Endothelial cell (in vitro differentiated cells): Measurements from ENCODE around the gene SPAM1. TPM values are rescaled to one million over a fixed set of nuclear protein-coding genes. Genes with fewer than 3 reads are reported as not detected.

Experiments
- DNase-seq: peaks from one replicate; pipeline ENCODE4 v3.0.0; 2021; ENCODE audit warnings: low spot score
- H3K27ac Mint-ChIP-seq: one replicate; pipeline ENCODE4 v1.8.0; 2021; ENCODE audit warnings: mixed read lengths, inconsistent platforms; ENCODE audit not compliant: unreplicated experiment
- H3K27me3 Mint-ChIP-seq: one replicate; pipeline ENCODE4 v1.8.0; 2021; ENCODE audit warnings: mild to moderate bottlenecking, moderate library complexity, mixed read lengths, inconsistent platforms; ENCODE audit not compliant: unreplicated experiment
- H3K36me3 Mint-ChIP-seq: one replicate; pipeline ENCODE4 v1.8.0; 2021; ENCODE audit warnings: mild to moderate bottlenecking, low read depth, mixed read lengths, inconsistent platforms; ENCODE audit not compliant: unreplicated experiment
- H3K4me1 Mint-ChIP-seq: one replicate; pipeline ENCODE4 v1.8.0; 2021; ENCODE audit warnings: mild to moderate bottlenecking, mixed read lengths, inconsistent platforms; ENCODE audit not compliant: unreplicated experiment
- H3K4me3 Mint-ChIP-seq: one replicate; pipeline ENCODE4 v1.8.0; 2021; ENCODE audit warnings: mild to moderate bottlenecking, mixed read lengths, inconsistent platforms; ENCODE audit not compliant: unreplicated experiment
- H3K9me3 Mint-ChIP-seq: one replicate; pipeline ENCODE4 v1.8.0; 2021; ENCODE audit warnings: mixed read lengths, inconsistent platforms; ENCODE audit not compliant: unreplicated experiment
- total RNA-seq: library from RNA; stranded (reverse); fragmentation: NEBNext Ultra II Directional; extraction: Animal tissue kit (Norgen Biotek cat#: 25700); gene quantifications from one replicate; pipeline ENCODE4 v1.2.1, GENCODE V29; 2021; ENCODE audit not compliant: unreplicated experiment
- TF ChIP-seq, protein P1 (sequence below): fragments of 200-600 bp; sonication (generic); IDR thresholded peaks from one replicate; pipeline ENCODE4 v1.5.0; 2021; ENCODE audit warnings: antibody characterized with exemption; ENCODE audit not compliant: unreplicated experiment

The SPAM1 gene
- total RNA-seq, 1 donor from 2014 or later: not detected

DNA sequence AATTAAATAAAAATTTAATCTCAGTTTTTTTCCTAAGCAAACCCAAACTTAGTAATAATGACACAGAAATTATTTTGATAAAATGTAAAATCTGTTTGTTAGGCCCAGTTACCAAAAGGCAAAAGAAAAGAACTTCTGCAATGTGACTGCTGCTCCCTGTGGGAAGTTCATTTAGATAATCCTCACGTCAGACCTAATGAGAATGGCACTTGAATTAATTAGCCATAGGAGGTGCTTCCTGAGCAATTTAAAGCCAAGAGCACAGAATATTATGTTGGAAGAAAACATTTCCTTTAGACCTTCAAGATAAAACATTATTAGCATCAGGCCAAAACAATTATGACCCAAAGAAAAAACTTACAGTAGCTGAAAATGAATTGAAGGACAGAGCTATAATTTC, 19.4 kb downstream of the SPAM1 start:
- Mint-ChIP-seq H3K9me3 (no peaks in the 10 kb centered on the region), H3K4me3 (no peak overlapping the region), H3K27ac (no peak overlapping the region), H3K27me3 (no peaks in the 10 kb centered on the region), H3K36me3 (no peaks in the 10 kb centered on the region), H3K4me1 (peaks cover 8% of the 10 kb centered on the region)
- DNase-seq: no peak
- TF ChIP-seq, protein P1, sequence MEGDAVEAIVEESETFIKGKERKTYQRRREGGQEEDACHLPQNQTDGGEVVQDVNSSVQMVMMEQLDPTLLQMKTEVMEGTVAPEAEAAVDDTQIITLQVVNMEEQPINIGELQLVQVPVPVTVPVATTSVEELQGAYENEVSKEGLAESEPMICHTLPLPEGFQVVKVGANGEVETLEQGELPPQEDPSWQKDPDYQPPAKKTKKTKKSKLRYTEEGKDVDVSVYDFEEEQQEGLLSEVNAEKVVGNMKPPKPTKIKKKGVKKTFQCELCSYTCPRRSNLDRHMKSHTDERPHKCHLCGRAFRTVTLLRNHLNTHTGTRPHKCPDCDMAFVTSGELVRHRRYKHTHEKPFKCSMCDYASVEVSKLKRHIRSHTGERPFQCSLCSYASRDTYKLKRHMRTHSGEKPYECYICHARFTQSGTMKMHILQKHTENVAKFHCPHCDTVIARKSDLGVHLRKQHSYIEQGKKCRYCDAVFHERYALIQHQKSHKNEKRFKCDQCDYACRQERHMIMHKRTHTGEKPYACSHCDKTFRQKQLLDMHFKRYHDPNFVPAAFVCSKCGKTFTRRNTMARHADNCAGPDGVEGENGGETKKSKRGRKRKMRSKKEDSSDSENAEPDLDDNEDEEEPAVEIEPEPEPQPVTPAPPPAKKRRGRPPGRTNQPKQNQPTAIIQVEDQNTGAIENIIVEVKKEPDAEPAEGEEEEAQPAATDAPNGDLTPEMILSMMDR: no peak

DNA sequence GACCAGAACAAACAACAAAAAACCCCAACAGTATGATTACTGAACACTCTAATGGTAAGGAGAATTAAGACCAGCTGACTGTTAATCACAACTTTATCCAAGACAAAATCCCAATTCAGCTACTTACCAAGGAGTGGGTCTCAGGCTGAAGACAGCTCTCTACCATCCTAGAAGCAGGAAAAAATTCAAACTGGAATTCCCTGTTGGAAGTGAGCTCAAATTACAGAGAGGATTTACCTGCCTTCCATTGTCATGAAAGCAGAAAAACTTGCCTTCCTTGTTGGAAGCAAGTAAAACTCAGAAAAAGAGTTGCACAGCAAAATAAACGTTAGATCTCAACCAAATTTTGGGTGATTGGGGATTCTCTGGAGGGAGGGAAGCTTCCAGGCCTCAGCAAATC, 20.9 kb downstream of the SPAM1 start:
- H3K4me1 Mint-ChIP-seq: peaks cover 8% of the 10 kb centered on the region
- no peak overlapping the region for H3K4me3 Mint-ChIP-seq
- H3K9me3 Mint-ChIP-seq: no peaks in the 10 kb centered on the region
- no peaks in the 10 kb centered on the region for H3K27me3 Mint-ChIP-seq
- H3K27ac Mint-ChIP-seq: no peak overlapping the region
- TF ChIP-seq, protein P1: no peak
- no peaks in the 10 kb centered on the region for H3K36me3 Mint-ChIP-seq
- no peak for DNase-seq

DNA sequence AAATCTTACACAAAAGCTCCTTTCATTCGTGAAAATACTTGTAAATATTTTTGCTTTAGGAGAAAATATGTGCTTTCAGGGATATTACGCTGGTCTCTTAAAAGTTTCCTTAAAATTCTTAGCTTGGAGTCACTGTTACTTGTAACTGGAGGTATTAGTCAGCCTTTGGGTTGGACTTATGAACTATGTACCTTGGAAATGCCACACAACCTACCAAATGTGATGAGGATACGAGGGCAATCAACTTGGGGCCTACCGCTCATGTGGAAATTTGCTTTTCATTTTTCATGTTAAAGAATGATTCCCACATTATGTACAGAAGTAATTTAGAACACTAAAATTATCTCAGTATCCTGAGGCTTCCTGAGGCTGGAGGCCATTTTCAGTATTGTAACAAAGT, 23.1 kb downstream of the SPAM1 start:
- DNase-seq: no peak
- no peak overlapping the region for H3K27ac Mint-ChIP-seq
- peaks cover 3% of the 10 kb centered on the region for H3K4me1 Mint-ChIP-seq
- TF ChIP-seq, protein P1: no peak
- no peaks in the 10 kb centered on the region for H3K27me3 Mint-ChIP-seq
- no peaks in the 10 kb centered on the region for H3K36me3 Mint-ChIP-seq
- no peaks in the 10 kb centered on the region for H3K9me3 Mint-ChIP-seq
- no peak overlapping the region for H3K4me3 Mint-ChIP-seq

DNA sequence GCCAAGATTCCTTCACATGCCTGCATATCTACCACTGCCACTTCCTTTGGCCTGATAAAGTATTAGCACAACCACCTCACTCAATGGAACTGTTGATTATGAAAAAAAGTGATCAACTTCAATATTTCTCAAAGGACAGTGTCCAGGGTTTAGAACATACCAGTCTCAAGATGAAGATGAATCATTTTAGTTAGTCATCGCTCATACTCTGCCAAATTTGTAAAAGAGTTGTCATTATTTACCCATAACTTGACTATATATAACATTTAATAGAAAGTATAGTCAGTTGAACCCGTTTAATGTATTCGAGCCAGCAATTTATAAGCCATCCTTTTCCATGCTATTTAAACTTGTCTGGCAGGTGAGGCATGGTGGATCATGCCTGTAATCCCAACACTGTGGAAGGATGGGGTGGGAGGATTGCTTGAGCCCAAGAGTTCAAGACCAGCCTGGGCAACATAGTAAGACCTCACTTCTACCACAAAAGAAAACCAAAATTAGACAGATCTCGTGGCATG, 33.2 kb downstream of the SPAM1 start:
- no peaks in the 10 kb centered on the region for H3K4me1 Mint-ChIP-seq
- H3K27ac Mint-ChIP-seq: no peak overlapping the region
- no peak overlapping the region for H3K4me3 Mint-ChIP-seq
- H3K9me3 Mint-ChIP-seq: no peaks in the 10 kb centered on the region
- no peaks in the 10 kb centered on the region for H3K27me3 Mint-ChIP-seq
- TF ChIP-seq, protein P1: no peak
- no peaks in the 10 kb centered on the region for H3K36me3 Mint-ChIP-seq
- DNase-seq: no peak

DNA sequence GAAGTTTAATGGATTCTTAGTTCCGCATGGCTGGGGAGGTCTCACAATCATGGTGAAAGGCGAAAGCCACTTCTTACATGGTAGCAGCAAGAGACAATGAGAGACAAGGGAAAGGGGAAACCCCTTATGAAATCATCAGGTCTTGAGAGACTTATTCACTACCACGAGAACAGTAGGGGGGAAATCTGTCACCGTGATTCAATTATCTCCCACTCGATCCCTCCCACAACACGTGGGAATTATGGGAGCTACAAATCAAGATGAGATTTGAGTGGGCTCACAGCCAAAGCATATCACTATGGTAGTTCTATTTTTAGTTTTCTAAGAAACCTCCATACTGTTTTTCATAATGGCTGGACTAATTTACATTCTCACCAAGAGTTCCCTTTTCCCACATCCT, 36.7 kb downstream of the SPAM1 start:
- H3K36me3 Mint-ChIP-seq: no peaks in the 10 kb centered on the region
- DNase-seq: no peak
- H3K9me3 Mint-ChIP-seq: no peaks in the 10 kb centered on the region
- H3K4me3 Mint-ChIP-seq: no peak overlapping the region
- no peaks in the 10 kb centered on the region for H3K27me3 Mint-ChIP-seq
- no peaks in the 10 kb centered on the region for H3K4me1 Mint-ChIP-seq
- no peak overlapping the region for H3K27ac Mint-ChIP-seq
- TF ChIP-seq, protein P1: no peak
